Hepatocyte (in vitro differentiated cells): Measurements from ENCODE around the gene PDK1. TPM values are rescaled to one million over a fixed set of nuclear protein-coding genes. Genes with fewer than 3 reads are reported as not detected.

ENCODE experiments used
- DNase-seq: peaks from one replicate; pipeline ENCODE4 v3.0.0-alpha.2; 2016; ENCODE audit warnings: low spot score
- H2AFZ ChIP-seq: fragments of 200-600 bp; sonication (generic); 2 replicates; pipeline ENCODE4 v1.6.0; 2016; ENCODE audit warnings: antibody characterized with exemption, mild to moderate bottlenecking
- H3K27ac ChIP-seq: fragments of 200-600 bp; sonication (generic); 2 replicates; pipeline ENCODE4 v1.5.1; 2016; ENCODE audit warnings: mild to moderate bottlenecking
- H3K27me3 ChIP-seq: fragments of 200-600 bp; sonication (generic); 2 replicates; pipeline ENCODE4 v1.6.1; 2016
- H3K36me3 ChIP-seq: fragments of 200-600 bp; sonication (generic); replicated peaks from 2 replicates; pipeline ENCODE4 v1.5.1; 2016; ENCODE audit warnings: low read depth; ENCODE audit not compliant: insufficient read depth
- H3K4me1 ChIP-seq: fragments of 200-600 bp; sonication (generic); 2 replicates; pipeline ENCODE4 v1.5.1; 2016; ENCODE audit warnings: mild to moderate bottlenecking, moderate library complexity; ENCODE audit not compliant: insufficient read depth
- H3K4me2 ChIP-seq: fragments of 200-600 bp; sonication (generic); 2 replicates; pipeline ENCODE4 v1.6.0; 2016
- H3K4me3 ChIP-seq: fragments of 200-600 bp; sonication (generic); 2 replicates; pipeline ENCODE4 v1.5.1; 2016; ENCODE audit warnings: mild to moderate bottlenecking
- H3K79me2 ChIP-seq: fragments of 200-600 bp; sonication (generic); 2 replicates; pipeline ENCODE4 v1.6.0; 2017; ENCODE audit warnings: mild to moderate bottlenecking
- H3K9me2 ChIP-seq: fragments of 200-600 bp; sonication (generic); replicated peaks from 2 replicates; pipeline ENCODE4 v1.6.0; 2017; ENCODE audit warnings: mild to moderate bottlenecking; ENCODE audit not compliant: insufficient read depth
- H3K9me3 ChIP-seq: fragments of 200-600 bp; sonication (generic); 2 replicates; pipeline ENCODE4 v1.5.1; 2016; ENCODE audit warnings: low read depth, mild to moderate bottlenecking
- H4K20me1 ChIP-seq: fragments of 200-600 bp; sonication (generic); 2 replicates; pipeline ENCODE4 v1.6.0; 2016; ENCODE audit warnings: mild to moderate bottlenecking; ENCODE audit not compliant: insufficient read depth, poor library complexity, severe bottlenecking
- CTCF ChIP-seq: fragments of 200-600 bp; sonication (generic); IDR thresholded peaks from 2 replicates; pipeline ENCODE4 v1.5.1; 2016; ENCODE audit warnings: antibody characterized with exemption, mild to moderate bottlenecking; ENCODE audit not compliant: poor library complexity
- EZH2 ChIP-seq: fragments of 200-600 bp; sonication (generic); IDR thresholded peaks from 2 replicates; pipeline ENCODE4 v1.6.1; 2016; ENCODE audit warnings: antibody characterized with exemption, mild to moderate bottlenecking, borderline replicate concordance
- EZH2phosphoT487 ChIP-seq: fragments of 200-600 bp; sonication (generic); IDR thresholded peaks from one replicate; pipeline ENCODE4 v1.6.1; 2018; ENCODE audit warnings: antibody characterized with exemption, mild to moderate bottlenecking, low read depth, moderate library complexity; ENCODE audit not compliant: unreplicated experiment, severe bottlenecking
- WGBS: methylation state at CpG from one replicate; pipeline ENCODE4 v1.1.6; 2016; ENCODE audit warnings: low lambda C conversion rate; ENCODE audit errors: missing lambda C conversion rate; 5-methylcytosine and 5-hydroxymethylcytosine counted together
- polyA plus RNA-seq: library from polyadenylated mRNA; unstranded; fragments of >200 nt; fragmentation: Nextera tagmentation; extraction: Ambion mirVana; gene quantifications from 2 replicates; pipeline ENCODE4 v1.2.1, GENCODE V29; 2016
- total RNA-seq: library from RNA; depleted of rRNA; stranded (reverse); fragments of >200 nt; gene quantifications from 2 replicates; pipeline ENCODE4 v1.2.3, GENCODE V29; 2014

The PDK1 gene
- total and polyA plus RNA-seq, 2 experiments from 2014 or later: 8.0 to 13.1 TPM

DNA sequence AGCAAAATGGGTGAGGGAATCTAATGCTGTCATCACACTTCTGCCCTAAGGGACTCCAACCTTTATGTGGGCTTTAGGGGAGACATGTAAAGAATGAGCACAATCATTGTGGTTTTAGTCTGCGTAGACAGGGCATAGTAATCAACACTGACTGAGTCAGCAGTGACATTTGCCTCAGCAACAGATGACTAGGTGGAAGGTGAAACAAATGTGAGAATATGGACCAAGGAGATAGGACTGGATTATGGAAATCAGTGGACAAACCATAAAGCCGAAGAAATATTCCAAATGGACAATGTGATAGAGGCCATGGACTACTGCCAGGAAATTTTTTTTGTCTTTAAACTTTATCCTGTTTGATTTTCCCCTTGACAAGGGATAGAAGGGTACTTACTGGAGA, 83.9 kb downstream of the PDK1 start:
- Histone ChIP-seq H3K4me1 (peaks cover 16% of the 10 kb centered on the region), H2AFZ (no peak overlapping the region), H3K79me2 (no peaks in the 10 kb centered on the region), H3K27me3 (no peaks in the 10 kb centered on the region), H3K27ac (no peak overlapping the region), H3K4me3 (no peak overlapping the region), H4K20me1 (no peaks in the 10 kb centered on the region), H3K36me3 (no peaks in the 10 kb centered on the region), H3K9me3 (no peaks in the 10 kb centered on the region), H3K4me2 (no peak overlapping the region), H3K9me2 (no peaks in the 10 kb centered on the region)
- DNase-seq: no peak
- 62% methylated on average over 2 of the region's 2 CpGs for WGBS
- no peak for TF ChIP-seq EZH2
- no peak for TF ChIP-seq EZH2phosphoT487
- no peak for TF ChIP-seq CTCF

- no peak for TF ChIP-seq CTCF
- no peak for TF ChIP-seq EZH2
- no peak for TF ChIP-seq EZH2phosphoT487
- peaks cover 18% of the 10 kb centered on the region for H3K4me1 ChIP-seq
- no peak overlapping the region for H3K27ac ChIP-seq
Observed at GRCh38 chr2:172640389-172640788, 84.5 kb downstream of the PDK1 start.

DNA sequence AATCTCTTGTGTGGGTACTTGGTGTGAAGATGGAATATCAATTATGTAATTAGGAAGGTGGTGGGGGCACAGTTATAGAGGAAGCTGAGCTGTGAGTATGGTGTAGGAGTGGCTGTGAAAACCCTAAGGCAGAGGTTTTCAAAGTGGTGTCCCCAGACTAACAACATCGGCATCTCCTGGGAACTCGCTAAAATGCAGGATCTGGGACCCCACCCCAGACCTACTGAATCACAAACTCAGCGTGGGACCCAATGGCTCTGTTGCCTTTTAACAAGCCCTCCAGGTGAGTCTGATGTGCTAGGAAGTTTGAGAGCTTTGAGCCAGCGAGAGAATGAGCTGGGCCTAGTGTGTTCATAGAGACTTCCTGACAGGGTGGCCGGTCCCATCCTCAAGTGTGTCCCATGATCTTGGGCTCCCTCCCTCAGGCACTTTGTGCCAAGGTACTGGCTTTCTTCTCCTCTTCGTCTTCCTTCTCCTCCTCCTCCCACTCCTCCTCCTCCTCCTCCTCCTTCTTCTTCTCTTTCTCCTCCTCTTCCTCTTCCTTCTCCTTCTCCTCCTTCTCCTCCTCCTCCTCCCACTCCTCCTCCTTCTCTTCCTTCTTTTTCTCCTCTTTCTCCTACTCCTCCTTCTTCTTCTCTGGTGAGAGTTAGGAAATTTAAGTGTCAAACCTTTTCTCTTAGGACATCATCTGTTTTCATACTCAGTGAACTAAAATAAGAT, 86.6 kb downstream of the PDK1 start:
- H3K36me3 ChIP-seq: no peaks in the 10 kb centered on the region
- no peak overlapping the region for H3K4me2 ChIP-seq
- no peaks in the 10 kb centered on the region for H3K9me2 ChIP-seq
- TF ChIP-seq EZH2phosphoT487: no peak
- TF ChIP-seq CTCF: no peak
- TF ChIP-seq EZH2: no peak
- no peak for DNase-seq
- H3K27me3 ChIP-seq: no peaks in the 10 kb centered on the region
- no peak overlapping the region for H3K4me3 ChIP-seq
- H4K20me1 ChIP-seq: no peaks in the 10 kb centered on the region
- no peak overlapping the region for H2AFZ ChIP-seq
- no peaks in the 10 kb centered on the region for H3K9me3 ChIP-seq
- H3K27ac ChIP-seq: no peak overlapping the region
- 79% methylated on average over 6 of the region's 6 CpGs for WGBS
- no peaks in the 10 kb centered on the region for H3K79me2 ChIP-seq
- peaks cover 18% of the 10 kb centered on the region for H3K4me1 ChIP-seq

More at GRCh38 chr2:172640389-172640788, 84.5 kb downstream of the PDK1 start:
- Histone ChIP-seq H2AFZ (no peak overlapping the region), H3K27me3 (no peaks in the 10 kb centered on the region), H3K9me2 (no peaks in the 10 kb centered on the region), H3K4me2 (no peak overlapping the region), H3K9me3 (no peaks in the 10 kb centered on the region), H3K4me3 (no peak overlapping the region), H3K36me3 (no peaks in the 10 kb centered on the region), H4K20me1 (no peaks in the 10 kb centered on the region), H3K79me2 (no peaks in the 10 kb centered on the region)
- DNase-seq: no peak

GRCh38 chr2:172643142-172643541, 87.3 kb downstream of the PDK1 start:
- Histone ChIP-seq H2AFZ (no peak overlapping the region), H3K9me2 (no peaks in the 10 kb centered on the region), H4K20me1 (no peaks in the 10 kb centered on the region), H3K27ac (peak overlapping the region; percentile 47), H3K36me3 (no peaks in the 10 kb centered on the region), H3K27me3 (no peaks in the 10 kb centered on the region), H3K4me2 (no peak overlapping the region), H3K79me2 (no peaks in the 10 kb centered on the region), H3K4me3 (no peak overlapping the region), H3K9me3 (no peaks in the 10 kb centered on the region), H3K4me1 (peaks cover 18% of the 10 kb centered on the region)
- 61% methylated on average over 6 of the region's 6 CpGs for WGBS
- no peak for DNase-seq
- no peak for TF ChIP-seq EZH2phosphoT487
- TF ChIP-seq EZH2: no peak
- TF ChIP-seq CTCF: no peak
